Endothelial cell of umbilical vein (primary cell): Measurements from ENCODE around the gene FBXL13. TPM values are rescaled to one million over a fixed set of nuclear protein-coding genes. Genes with fewer than 3 reads are reported as not detected.
A peak's percentile ranks its signal among the peaks of the same experiment; 100 is the strongest.

ENCODE experiments used
- BruUV-seq: library from RNA; stranded (reverse); fragments of 400-500 nt; replicated peaks from 2 replicates; lab custom pipeline; 2021; lab: Mats Ljungman, UMichigan
- CTCF ChIA-PET: fragments of 300-600, 350-600 bp; sonication (Branson Sonifier 250); formaldehyde crosslinking; loops from one replicate; lab custom pipeline; 2021; ENCODE audit warnings: antibody characterized with exemption, inconsistent platforms; lab: Charles Lee
- POLR2A ChIA-PET: fragments of 300-600, 350-600 bp; sonication (Branson Sonifier 250); formaldehyde crosslinking; loops from one replicate; lab custom pipeline; 2021; ENCODE audit warnings: antibody characterized with exemption, inconsistent platforms; lab: Charles Lee
- DNase-seq: peaks from one replicate; pipeline ENCODE4 v3.0.0-alpha.2; 2011; ENCODE audit warnings: low read depth, low spot score
- FAIRE-seq: peaks from 2 replicates; lab custom pipeline; 2011; peaks lifted over from hg19 to GRCh38; lab: Jason Lieb, UNC
- H2AFZ ChIP-seq: 2 replicates; pipeline ENCODE4 v1.6.0; 2012; ENCODE audit warnings: low read depth, low read length, control low read depth, inconsistent platforms
- H3K27ac ChIP-seq: 2 replicates; pipeline ENCODE4 v1.5.1; 2011; ENCODE audit warnings: low read depth, mild to moderate bottlenecking, control low read depth, low read length, moderate library complexity; ENCODE audit not compliant: insufficient read depth
- H3K27me3 ChIP-seq, 2 experiments: 2 replicates each; pipeline versions ENCODE4 v1.6.0 to v1.6.1; 2011; ENCODE audit warnings: low read length in 2 of 2, mixed read lengths in 1 of 2; ENCODE audit not compliant: control insufficient read depth in 2 of 2, insufficient read depth in 2 of 2
- H3K36me3 ChIP-seq, 2 experiments: 2 replicates in 1 of 2; 3 replicates in 1 of 2; pipeline ENCODE4 v1.5.1; 2011; ENCODE audit warnings: low read length in 2 of 2, mild to moderate bottlenecking in 1 of 2, moderate library complexity in 1 of 2; ENCODE audit not compliant: control insufficient read depth in 2 of 2, insufficient read depth in 2 of 2; ENCODE audit errors: extremely low read depth in 1 of 2
- H3K4me1 ChIP-seq: 3 replicates; pipeline ENCODE4 v1.5.1; 2011; ENCODE audit warnings: mild to moderate bottlenecking, low read length; ENCODE audit not compliant: control insufficient read depth, insufficient read depth; ENCODE audit errors: extremely low read depth
- H3K4me2 ChIP-seq: 2 replicates; pipeline ENCODE4 v1.6.1; 2011; ENCODE audit warnings: low read length, control low read depth, mixed read lengths; ENCODE audit not compliant: insufficient read depth
- H3K4me3 ChIP-seq, 3 experiments: fragments of 200-600 bp in 1 of 3; sonication (generic), shearing (Covaris generic) in 1 of 3; replicated peaks in 1 of 3; 2 replicates each; pipeline ENCODE4 v1.5.1; 2011 to 2016; ENCODE audit warnings: control low read depth in 3 of 3, low read length in 3 of 3, mild to moderate bottlenecking in 2 of 3, inconsistent platforms in 1 of 3, low read depth in 1 of 3, moderate library complexity in 1 of 3; ENCODE audit not compliant: insufficient read depth in 1 of 3
- H3K79me2 ChIP-seq: 2 replicates; pipeline ENCODE4 v1.6.0; 2012; ENCODE audit warnings: low read length, inconsistent platforms; ENCODE audit not compliant: control insufficient read depth, insufficient read depth
- H3K9ac ChIP-seq: replicated peaks from 2 replicates; pipeline ENCODE3; 2011; ENCODE audit warnings: low read length, control low read depth; ENCODE audit not compliant: insufficient read depth; ENCODE audit errors: extremely low read depth
- H3K9me1 ChIP-seq: replicated peaks from 3 replicates; pipeline ENCODE4 v1.6.0; 2011; ENCODE audit warnings: mild to moderate bottlenecking, low read length; ENCODE audit not compliant: control insufficient read depth, insufficient read depth; ENCODE audit errors: extremely low read depth
- H3K9me3 ChIP-seq: replicated peaks from 2 replicates; pipeline ENCODE4 v1.5.1; 2012; ENCODE audit warnings: low read length, inconsistent platforms; ENCODE audit not compliant: control insufficient read depth, insufficient read depth
- H4K20me1 ChIP-seq: replicated peaks from 2 replicates; pipeline ENCODE3; 2011; ENCODE audit warnings: mild to moderate bottlenecking, low read length; ENCODE audit not compliant: control insufficient read depth, insufficient read depth; ENCODE audit errors: extremely low read depth
- EZH2 ChIP-seq: IDR thresholded peaks from 2 replicates; pipeline ENCODE4 v1.6.1; 2012; ENCODE audit warnings: borderline replicate concordance, low read depth, mild to moderate bottlenecking, moderate library complexity, low read length, inconsistent platforms; ENCODE audit not compliant: severe bottlenecking
- FOS ChIP-seq: IDR thresholded peaks from 2 replicates; pipeline ENCODE4 v1.6.1; 2011; ENCODE audit warnings: mild to moderate bottlenecking, low read length, moderate library complexity, borderline replicate concordance; ENCODE audit not compliant: insufficient read depth
- GATA2 ChIP-seq: IDR thresholded peaks from 2 replicates; pipeline ENCODE4 v1.7.0; 2011; ENCODE audit warnings: low read depth, mild to moderate bottlenecking, moderate library complexity, mixed read lengths, low read length; ENCODE audit not compliant: insufficient read length, insufficient read depth
- JUN ChIP-seq: IDR thresholded peaks from 2 replicates; pipeline ENCODE4 v1.6.1; 2011; ENCODE audit warnings: borderline replicate concordance, low read depth; ENCODE audit not compliant: insufficient read length, insufficient read depth
- MYC ChIP-seq: IDR thresholded peaks from one replicate; pipeline ENCODE4 v1.6.1; 2011; ENCODE audit warnings: mild to moderate bottlenecking, low read depth, low read length
- POLR2A ChIP-seq: IDR thresholded peaks from 2 replicates; pipeline ENCODE4 v1.6.1; 2012; ENCODE audit warnings: low read depth, mild to moderate bottlenecking, control low read depth, low read length
- POLR2AphosphoS5 ChIP-seq: IDR thresholded peaks from 2 replicates; pipeline ENCODE4 v1.6.1; 2012; ENCODE audit warnings: low read depth, mild to moderate bottlenecking, control low read depth, low read length, moderate library complexity; ENCODE audit not compliant: insufficient read depth
- dilution Hi-C: fragments of 300-500 bp; cut with MboI; formaldehyde crosslinking; loops from one replicate; pipeline ENCODE4 v1.15.0; 2019; ENCODE audit warnings: low sequenced_read_pairs; ENCODE audit not compliant: extremely low pct_ligation_motif_present
- intact Hi-C: fragments of 100-400 bp; cut with micrococcal nuclease; formaldehyde crosslinking; loops from one replicate; pipeline ENCODE4 v1.10.0; 2022
- polyA plus RNA-seq, 4 experiments: library from polyadenylated mRNA; depleted of rRNA in 3 of 4; stranded (reverse) in 3 of 4; unstranded in 1 of 4; fragments of >200 nt; gene quantifications; 2 replicates each; pipeline versions ENCODE4 v1.2.1 to v1.2.3, GENCODE V29; 2011 to 2012; ENCODE audit warnings: missing spikeins in 1 of 4
- total RNA-seq: library from RNA; stranded (reverse); gene quantifications from 2 replicates; pipeline ENCODE4 v1.2.3, GENCODE V29; 2021
- TF ChIP-seq, protein P1 (sequence below), 2 donors: IDR thresholded peaks; 1 replicate in 1 of 2; 2 replicates in 1 of 2; pipeline ENCODE4 v1.5.1; 2011; ENCODE audit warnings: low read length in 2 of 2, mild to moderate bottlenecking in 2 of 2, moderate library complexity in 2 of 2, control low read depth in 1 of 2, inconsistent platforms in 1 of 2, low read depth in 1 of 2; ENCODE audit not compliant: insufficient read depth in 1 of 2; ENCODE audit errors: extremely low read depth in 1 of 2
- TF ChIP-seq, protein P2 (sequence below): IDR thresholded peaks from 2 replicates; pipeline ENCODE4 v1.6.1; 2011; ENCODE audit not compliant: insufficient read depth, insufficient read length

FBXL13 gene
- total and polyA plus RNA-seq, 2 donors (not counting 3 experiments of a cell fraction or from before 2014, with no cell fraction given): 3.9 to 4.6 TPM

DNA sequence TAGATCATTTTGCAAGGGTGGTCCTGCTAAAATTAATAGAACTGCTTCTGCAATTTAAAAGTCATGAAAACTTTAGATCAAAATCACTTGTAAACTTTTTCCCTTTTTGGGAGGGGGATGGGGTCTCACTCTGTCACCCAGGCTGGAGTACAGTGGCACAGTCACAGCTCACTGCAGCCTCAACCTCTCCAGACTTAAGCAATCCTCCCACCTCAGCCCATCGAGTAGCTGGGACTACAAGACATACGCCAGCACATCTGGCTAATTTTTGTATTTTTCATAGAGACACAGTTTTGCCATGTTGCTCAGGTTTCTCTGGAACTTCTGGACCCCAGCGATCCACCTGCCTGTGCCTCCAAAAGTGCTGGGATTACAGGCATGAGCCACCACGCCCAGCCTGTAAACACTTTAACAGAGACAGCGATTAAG is 82.1 kb downstream of the FBXL13 start:
- intact Hi-C loops: loop anchor here (1.0 kb wide), 1 partner anchor 19 kb away; no protein-coding TSS in a partner anchor

More for the DNA sequence above, 82.1 kb downstream of the FBXL13 start:
- Histone ChIP-seq H3K36me3 (no peaks in the 10 kb centered on the region), H3K9ac (peak overlapping the region; percentile 79), H3K4me3 (no peak overlapping the region), H3K9me3 (no peaks in the 10 kb centered on the region), H3K79me2 (no peaks in the 10 kb centered on the region), H3K9me1 (no peaks in the 10 kb centered on the region), H2AFZ (no peak overlapping the region), H3K27me3 (no peaks in the 10 kb centered on the region), H3K27ac (peak overlapping the region; percentile 99), H3K4me2 (peak overlapping the region; percentile 51), H4K20me1 (no peaks in the 10 kb centered on the region), H3K4me1 (peaks cover 43% of the 10 kb centered on the region)
- dilution Hi-C loops: no loop called here
- FAIRE-seq: no peak
- TF ChIP-seq, protein P1, sequence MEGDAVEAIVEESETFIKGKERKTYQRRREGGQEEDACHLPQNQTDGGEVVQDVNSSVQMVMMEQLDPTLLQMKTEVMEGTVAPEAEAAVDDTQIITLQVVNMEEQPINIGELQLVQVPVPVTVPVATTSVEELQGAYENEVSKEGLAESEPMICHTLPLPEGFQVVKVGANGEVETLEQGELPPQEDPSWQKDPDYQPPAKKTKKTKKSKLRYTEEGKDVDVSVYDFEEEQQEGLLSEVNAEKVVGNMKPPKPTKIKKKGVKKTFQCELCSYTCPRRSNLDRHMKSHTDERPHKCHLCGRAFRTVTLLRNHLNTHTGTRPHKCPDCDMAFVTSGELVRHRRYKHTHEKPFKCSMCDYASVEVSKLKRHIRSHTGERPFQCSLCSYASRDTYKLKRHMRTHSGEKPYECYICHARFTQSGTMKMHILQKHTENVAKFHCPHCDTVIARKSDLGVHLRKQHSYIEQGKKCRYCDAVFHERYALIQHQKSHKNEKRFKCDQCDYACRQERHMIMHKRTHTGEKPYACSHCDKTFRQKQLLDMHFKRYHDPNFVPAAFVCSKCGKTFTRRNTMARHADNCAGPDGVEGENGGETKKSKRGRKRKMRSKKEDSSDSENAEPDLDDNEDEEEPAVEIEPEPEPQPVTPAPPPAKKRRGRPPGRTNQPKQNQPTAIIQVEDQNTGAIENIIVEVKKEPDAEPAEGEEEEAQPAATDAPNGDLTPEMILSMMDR (IDR thresholded peaks at IDR 0.05; ENCODE audit: extremely low read depth in 1 of 2, insufficient read depth in 1 of 2, low read depth in 1 of 2, low read length in 2 of 2): no peak
- TF ChIP-seq FOS: no peak
- no peak for TF ChIP-seq GATA2
- no peak for TF ChIP-seq MYC
- no peak for TF ChIP-seq POLR2A
- TF ChIP-seq, protein P2, sequence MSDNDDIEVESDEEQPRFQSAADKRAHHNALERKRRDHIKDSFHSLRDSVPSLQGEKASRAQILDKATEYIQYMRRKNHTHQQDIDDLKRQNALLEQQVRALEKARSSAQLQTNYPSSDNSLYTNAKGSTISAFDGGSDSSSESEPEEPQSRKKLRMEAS: no peak
- TF ChIP-seq EZH2: no peak
- no peak for TF ChIP-seq JUN
- TF ChIP-seq POLR2AphosphoS5: no peak
- DNase-seq: peak; percentile 42
- TSS peak; percentile 75 for BruUV-seq
- ChIA-PET POLR2A (no interaction called here), CTCF (interaction anchor here (0.8 to 3.3 kb wide), 10 partner anchors 16 to 235 kb away, joined by 3 to 35 read pairs (median 4); no protein-coding TSS in a partner anchor)
